Aortic smooth muscle cell (primary cell): Measurements from ENCODE around the gene ABCA13. TPM values are rescaled to one million over a fixed set of nuclear protein-coding genes. Genes with fewer than 3 reads are reported as not detected.

ENCODE experiments used
- total RNA-seq: library from RNA; depleted of rRNA; stranded (reverse); fragments of >200 nt; gene quantifications from 2 replicates; pipeline ENCODE4 v1.2.3, GENCODE V29; 2014

Gene ABCA13
- total RNA-seq: under 0.01 TPM in 2 replicates

GRCh38 chr7:48171202-48171601, at the start of gene ABCA13:
ABCA13 (plus strand) TSS chr7:48171458; CDS start chr7:48171484, 26 bp downstream.

Other genes with a start within 250 kb of the ABCA13 start
- 0.13 and 0.25 TPM in 2 replicates for gene PKD1L1, start 223.0 kb upstream of the ABCA13 start, total RNA-seq
- gene HUS1, start 191.8 kb upstream of the ABCA13 start, total RNA-seq: 17.0 and 20.1 TPM in 2 replicates
- not detected in 2 replicates for gene SUN3, start 142.4 kb upstream of the ABCA13 start, total RNA-seq
- gene C7orf57, start 135.9 kb upstream of the ABCA13 start, total RNA-seq: under 0.01 TPM in 1 of 2 replicates, not detected in the other
- 12.3 and 19.7 TPM in 2 replicates for gene UPP1, start 82.2 kb upstream of the ABCA13 start, total RNA-seq